ENCODE measurements around the gene MARK3.
"Not testable (repeated sequence)": the region's sequence is repeated elsewhere in the genome, so short reads cannot be mapped to it uniquely, and the experiment has no call there.

Gene MARK3

GRCh38 chr14:103516426-103517173 lies 131.4 kb downstream of the MARK3 start:
- no peak for DNase-seq

GRCh38 chr14:103517174-103517566 lies 132.0 kb downstream of the MARK3 start:
- no peak for DNase-seq

GRCh38 chr14:103517721-103518421 lies 132.7 kb downstream of the MARK3 start:
- DNase-seq = no peak

DNA sequence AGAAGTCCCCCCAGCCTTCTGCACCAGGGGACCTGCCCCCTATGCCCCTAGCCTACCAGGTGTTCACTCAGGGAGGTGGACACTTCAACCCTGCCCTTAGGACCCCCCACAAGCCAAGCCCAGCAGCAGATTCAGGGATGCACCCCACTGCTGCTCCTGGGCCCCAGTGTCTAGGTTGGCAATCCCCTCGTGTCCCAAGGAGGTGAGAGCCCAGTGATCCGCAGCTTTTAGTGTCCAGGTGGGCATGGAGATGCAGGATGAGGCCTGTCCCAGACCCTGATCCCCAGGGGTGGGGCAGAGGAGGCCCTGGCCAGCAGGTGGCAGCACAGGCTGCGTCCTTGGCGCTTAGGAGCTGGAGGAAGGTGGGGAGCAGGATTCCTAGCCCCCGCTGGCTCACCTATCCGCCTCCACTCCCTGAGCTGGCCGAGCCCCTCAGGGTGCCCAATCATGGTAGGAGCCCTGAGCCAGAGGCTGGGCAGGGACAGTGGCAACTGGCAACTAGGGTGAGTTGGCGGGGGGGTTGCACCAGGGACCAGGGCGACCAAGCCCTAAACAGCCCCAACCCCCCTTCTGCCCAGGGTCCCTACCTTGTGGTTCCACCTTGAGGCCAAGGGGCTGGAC lies 133.3 kb downstream of the MARK3 start:
- DNase-seq = no peak

DNA sequence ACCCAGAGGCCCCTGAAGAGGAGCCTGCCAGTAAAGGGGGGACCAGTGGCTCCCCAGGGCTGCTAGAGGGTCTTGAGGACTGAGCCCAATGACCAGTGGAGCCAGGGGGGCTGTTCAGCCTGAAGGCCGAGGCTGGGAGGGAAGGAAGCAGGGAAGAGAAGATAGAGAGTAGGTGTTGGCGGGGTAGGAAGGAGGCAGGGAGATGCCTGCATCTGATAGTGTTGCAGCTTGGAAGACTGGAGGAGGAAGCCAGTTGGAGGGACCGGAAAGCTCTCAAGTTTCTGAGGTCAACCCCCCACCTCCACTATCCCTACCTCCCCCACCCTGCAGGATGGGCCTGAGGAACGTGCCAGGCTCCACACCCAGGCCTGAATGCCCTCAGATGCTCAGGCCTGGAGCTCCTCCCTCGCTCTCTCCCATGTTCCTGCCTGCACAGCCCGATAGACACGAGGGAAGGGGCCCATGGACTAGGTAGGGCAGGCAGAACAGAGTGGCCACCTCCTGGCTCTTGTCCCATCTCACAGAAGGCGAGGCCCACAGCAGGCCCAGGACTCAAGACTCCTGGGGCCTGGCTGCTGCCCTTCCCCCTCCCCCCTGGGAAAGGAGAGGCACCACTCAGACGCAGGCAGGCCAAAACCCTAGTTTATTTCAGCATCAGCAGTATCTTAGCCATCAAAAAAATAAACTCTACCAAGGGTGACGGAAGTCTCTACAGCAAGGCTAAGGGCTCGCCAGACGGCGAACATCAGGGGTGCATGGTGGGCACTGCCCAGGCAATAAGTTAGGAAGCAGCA lies 134.0 kb downstream of the MARK3 start:
- DNase-seq = no peak

GRCh38 chr14:103519837-103520212 lies 134.6 kb downstream of the MARK3 start:
- DNase-seq = no peak

DNA sequence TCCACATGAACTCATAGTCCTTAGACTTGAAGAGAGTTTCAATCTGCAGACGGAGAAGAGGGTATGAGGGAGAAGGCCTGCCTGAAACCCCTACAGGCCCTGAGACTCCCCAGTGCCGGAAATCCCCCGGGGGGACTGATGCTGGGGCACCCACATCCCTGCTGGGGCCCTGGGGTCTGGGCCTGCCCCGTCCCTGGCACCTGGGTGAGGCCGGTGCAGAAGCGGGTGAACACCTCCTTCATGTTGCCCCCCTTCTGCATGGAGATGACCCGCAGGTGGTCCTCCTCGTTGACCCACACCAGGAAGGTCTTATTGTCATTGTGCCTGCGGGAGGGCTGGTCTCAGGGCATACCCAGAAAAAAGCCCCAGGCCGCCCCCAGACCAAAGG lies 135.0 kb downstream of the MARK3 start:
- DNase-seq = no peak

- DNase-seq = no peak
These were observed 135.6 kb downstream of the MARK3 start for GRCh38 chr14:103520657-103521437.

DNA sequence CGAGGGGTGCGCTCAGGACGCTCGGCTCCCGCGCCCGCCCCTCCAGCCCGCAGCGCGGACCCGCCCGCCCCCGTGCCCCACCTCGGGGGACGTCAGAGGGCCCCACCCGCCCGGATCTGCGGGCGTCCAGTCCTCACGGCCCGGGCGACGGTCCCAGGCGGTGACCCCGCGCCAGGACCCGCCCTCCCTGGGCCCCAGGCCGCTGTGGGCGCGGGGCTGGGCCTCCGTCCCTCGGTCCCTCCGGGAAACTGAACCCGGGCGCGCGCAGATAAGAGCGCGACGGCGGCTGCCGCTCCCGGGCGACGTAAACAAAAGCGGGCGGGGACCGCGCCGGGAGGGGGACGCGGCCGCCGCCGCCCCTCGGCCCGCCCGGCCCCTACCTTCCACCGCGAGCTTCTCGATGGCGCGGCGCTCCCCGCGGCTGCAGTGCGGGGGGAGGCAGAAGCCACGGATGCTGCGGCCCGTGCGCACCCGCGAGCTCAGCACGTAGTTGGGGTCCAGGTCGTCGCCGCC lies 136.3 kb downstream of the MARK3 start:
- no peak for DNase-seq

- no peak for DNase-seq
These were observed 136.8 kb downstream of the MARK3 start for GRCh38 chr14:103521951-103522563.

- DNase-seq = peak; percentile 32
These were observed 137.7 kb downstream of the MARK3 start, which contains the start of gene CKB for GRCh38 chr14:103522649-103523574. Gene CKB, minus strand, starts transcription at chr14:103522830. Its CDS starts 337 bp downstream, at chr14:103522493.

GRCh38 chr14:103523575-103523954 lies 138.3 kb downstream of the MARK3 start:
- DNase-seq = no peak

GRCh38 chr14:103524002-103524935 lies 139.1 kb downstream of the MARK3 start:
- no peak for DNase-seq

DNA sequence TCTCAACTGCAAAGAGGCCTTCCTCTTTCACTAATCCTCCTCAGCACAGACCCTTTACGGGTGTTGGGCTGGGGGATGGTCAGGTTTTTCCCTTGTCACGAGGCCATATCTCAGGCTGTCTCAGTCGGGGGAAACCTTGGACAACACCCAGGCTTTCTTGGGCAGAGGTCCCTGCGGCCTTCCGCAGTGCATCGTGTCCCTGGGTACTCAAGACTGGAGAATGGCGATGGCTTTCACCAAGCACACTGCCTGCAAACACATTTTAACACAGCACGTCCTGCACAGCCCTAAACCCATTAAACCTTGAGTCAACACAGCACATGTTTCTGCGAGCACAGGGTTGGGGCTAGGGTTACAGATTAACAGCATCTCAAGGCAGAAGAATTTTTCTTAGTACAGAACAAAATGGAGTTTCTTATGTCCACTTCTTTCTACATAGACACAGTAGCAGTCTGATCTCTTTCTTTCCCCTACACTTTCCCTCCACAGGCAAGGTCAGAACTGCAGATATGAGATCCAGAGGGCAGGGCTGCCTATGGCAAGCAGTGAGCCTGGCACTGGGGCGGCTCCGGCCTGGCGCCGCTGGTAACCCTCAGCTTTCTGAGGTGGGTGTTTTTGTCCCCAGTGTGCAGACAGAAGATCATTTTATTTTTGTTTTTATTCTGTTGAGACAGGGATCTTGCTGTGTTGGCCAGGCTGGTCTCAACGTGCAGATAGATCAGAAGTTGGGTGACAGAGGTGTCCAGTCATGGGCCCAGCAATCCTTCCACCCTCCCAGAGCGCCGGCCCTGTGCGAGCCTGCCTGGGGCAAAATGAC lies 140.4 kb downstream of the MARK3 start:
- not testable (repeated sequence) for DNase-seq

DNA sequence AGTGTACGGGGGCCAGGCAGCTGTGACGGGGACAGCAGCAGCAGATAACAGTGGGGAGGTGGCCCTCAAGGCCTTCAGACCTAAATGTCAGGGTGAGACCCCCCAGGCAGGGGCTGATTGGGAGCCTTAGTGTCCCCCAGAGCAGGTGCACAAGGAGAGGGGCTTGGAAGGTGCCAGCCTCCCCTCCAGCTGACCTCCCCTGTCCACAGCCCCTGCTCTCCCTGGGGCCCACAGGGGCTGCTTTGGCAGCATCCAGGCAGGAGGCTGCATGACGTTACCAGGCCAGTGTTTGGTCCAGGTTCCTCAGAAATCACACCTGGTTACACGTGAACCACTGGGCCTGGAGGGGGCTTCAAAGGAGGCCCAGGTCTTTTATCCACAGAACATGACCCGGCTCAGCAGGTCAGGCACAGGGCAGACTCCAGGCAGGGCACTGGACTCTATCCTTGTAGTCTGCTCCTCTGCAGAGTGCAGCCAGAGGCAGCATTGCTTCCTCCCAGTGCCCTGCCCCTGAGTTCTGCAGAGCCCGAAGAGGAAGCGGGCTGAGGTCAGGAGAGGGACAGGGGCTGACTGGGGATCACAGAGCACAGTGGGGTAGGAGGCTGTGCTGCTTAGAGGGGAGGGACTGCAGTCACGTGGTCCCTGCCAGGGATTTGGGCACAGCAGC lies 141.2 kb downstream of the MARK3 start:
- DNase-seq = no peak

DNA sequence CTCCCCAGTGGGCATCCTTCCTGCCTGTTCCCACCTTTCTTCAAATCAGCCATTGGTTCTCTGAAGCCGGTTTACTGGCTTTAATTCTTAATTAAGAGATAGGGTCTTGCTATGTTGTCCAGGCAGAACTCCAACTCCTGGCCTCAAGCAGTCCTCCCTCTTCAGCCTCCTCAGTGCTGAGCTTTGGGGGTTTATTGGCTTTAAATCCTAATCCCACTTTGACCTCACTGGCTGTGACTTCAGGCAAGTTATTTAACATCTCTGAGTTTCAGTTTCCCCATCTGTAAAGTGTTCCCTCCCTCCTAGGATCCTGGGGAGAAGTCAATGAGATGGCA lies 141.7 kb downstream of the MARK3 start:
- DNase-seq = no peak

DNA sequence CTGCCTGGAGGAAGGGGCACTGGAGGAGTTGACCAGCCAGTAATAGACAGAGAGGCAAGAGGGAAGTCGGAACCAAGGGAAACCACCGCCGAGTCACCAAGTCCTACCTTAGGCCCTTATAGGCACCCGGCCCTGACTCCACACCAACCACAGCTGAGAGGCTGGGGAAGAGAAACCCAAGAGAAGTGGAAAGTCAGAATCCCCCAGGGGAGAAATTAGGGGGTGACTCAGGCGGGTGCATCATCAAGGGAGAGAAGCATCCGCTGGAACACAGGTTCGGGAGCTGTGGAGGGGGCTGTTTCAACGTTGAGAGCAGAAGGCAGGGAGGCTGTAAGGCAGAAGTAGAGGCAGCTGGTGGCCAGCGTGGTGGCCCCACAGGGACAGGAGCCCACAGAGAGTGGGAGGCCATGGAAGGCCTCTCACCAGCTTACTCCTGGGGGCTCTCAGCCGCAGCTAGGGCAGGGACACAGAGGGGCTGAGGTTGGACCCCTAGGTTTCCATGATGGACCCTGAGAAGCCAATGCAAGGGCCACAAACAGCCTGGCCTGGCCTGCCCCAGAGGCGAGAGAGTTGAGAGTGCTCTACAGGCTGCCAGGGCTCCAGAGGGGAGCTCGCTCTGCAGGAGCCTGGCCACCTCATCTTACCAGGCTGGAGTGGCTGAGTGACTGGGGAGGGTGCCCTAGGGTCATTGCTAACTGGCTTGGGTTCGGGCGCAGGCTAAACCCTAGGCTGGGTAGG lies 142.4 kb downstream of the MARK3 start:
- DNase-seq = no peak
